Lower lobe of right lung (tissue), 2 donors: ENCODE results near the gene MKNK2. TPM values are rescaled to one million over a fixed set of nuclear protein-coding genes. Genes with fewer than 3 reads are reported as not detected.

Source experiments
- ATAC-seq, 2 donors: fragments of 200-7000 bp; cut with Tn5 transposase; one replicate each; pipeline ENCODE4 v1.9.1; 2020 to 2022; ENCODE audit warnings: mild to moderate bottlenecking in 2 of 2, moderate library complexity in 2 of 2
- DNase-seq: peaks from one replicate; pipeline ENCODE4 v3.0.0-alpha.2; 2020
- H3K27ac ChIP-seq: fragments of 200-600 bp; one replicate; pipeline ENCODE4 v1.8.0; 2022
- H3K27me3 ChIP-seq: fragments of 200-600 bp; one replicate; pipeline ENCODE4 v1.8.0; 2022; ENCODE audit warnings: low read depth
- H3K36me3 ChIP-seq: fragments of 200-600 bp; one replicate; pipeline ENCODE4 v1.8.0; 2022; ENCODE audit warnings: mild to moderate bottlenecking
- H3K4me1 ChIP-seq: fragments of 200-600 bp; one replicate; pipeline ENCODE4 v1.8.0; 2022
- H3K4me3 ChIP-seq: fragments of 200-600 bp; one replicate; pipeline ENCODE4 v1.8.0; 2022; ENCODE audit warnings: mild to moderate bottlenecking
- H3K9me3 ChIP-seq: fragments of 200-600 bp; one replicate; pipeline ENCODE4 v1.8.0; 2022
- intact Hi-C: fragments of 100-400 bp; cut with DNase I; formaldehyde crosslinking; loops from one replicate; pipeline ENCODE4 v1.11.0; 2022
- total RNA-seq: library from RNA; stranded (reverse); fragmentation: NEBNext Ultra II Directional; extraction: Animal tissue kit (Norgen Biotek cat#: 25700); gene quantifications from one replicate; pipeline ENCODE4 v1.2.1, GENCODE V29; 2021
- TF ChIP-seq, protein P1 (sequence below): fragments of 200-600 bp; IDR thresholded peaks from one replicate; pipeline ENCODE4 v1.8.0; 2022; ENCODE audit warnings: antibody characterized with exemption, mild to moderate bottlenecking
- donor health status: DM: no; HTN: yes; CAD: no; lungs with severe emphysema.

The MKNK2 gene
- total RNA-seq, 1 donor from 2014 or later, result 268 TPM

DNA sequence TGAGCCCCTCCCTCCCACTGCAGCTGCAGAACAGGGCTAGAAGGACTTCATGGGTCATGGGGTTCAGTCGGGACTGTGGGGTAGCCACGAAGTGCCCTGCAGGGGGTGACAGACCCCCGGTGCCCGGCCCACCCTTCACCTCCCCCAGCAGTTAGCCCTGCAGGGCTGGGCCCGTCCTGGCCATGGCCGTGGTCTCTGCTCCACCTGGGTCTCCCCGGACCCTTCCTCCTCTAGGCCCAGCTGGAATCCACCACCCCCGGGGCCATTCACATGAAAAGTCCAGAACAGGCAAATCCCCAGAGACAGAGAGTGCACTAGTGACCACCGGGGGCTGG, 17.3 kb downstream of the MKNK2 start:
- TF ChIP-seq, protein P1, sequence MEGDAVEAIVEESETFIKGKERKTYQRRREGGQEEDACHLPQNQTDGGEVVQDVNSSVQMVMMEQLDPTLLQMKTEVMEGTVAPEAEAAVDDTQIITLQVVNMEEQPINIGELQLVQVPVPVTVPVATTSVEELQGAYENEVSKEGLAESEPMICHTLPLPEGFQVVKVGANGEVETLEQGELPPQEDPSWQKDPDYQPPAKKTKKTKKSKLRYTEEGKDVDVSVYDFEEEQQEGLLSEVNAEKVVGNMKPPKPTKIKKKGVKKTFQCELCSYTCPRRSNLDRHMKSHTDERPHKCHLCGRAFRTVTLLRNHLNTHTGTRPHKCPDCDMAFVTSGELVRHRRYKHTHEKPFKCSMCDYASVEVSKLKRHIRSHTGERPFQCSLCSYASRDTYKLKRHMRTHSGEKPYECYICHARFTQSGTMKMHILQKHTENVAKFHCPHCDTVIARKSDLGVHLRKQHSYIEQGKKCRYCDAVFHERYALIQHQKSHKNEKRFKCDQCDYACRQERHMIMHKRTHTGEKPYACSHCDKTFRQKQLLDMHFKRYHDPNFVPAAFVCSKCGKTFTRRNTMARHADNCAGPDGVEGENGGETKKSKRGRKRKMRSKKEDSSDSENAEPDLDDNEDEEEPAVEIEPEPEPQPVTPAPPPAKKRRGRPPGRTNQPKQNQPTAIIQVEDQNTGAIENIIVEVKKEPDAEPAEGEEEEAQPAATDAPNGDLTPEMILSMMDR, result no peak
- no peaks in the 10 kb centered on the region for H3K27me3 ChIP-seq
- peaks cover 12% of the 10 kb centered on the region for H3K36me3 ChIP-seq
- peak; percentile 41 for DNase-seq
- intact Hi-C loops, result no loop called here
- H3K4me1 ChIP-seq, result peaks cover 41% of the 10 kb centered on the region
- peaks cover 7% of the 10 kb centered on the region for H3K9me3 ChIP-seq
- H3K4me3 ChIP-seq, result no peak overlapping the region
- peak overlapping the region; percentile 92 for H3K27ac ChIP-seq
- ATAC-seq, result no peak

- DNase-seq (no peak), ATAC-seq (no peak)
- Histone ChIP-seq H3K4me1 (peaks cover 46% of the 10 kb centered on the region), H3K9me3 (peaks cover 7% of the 10 kb centered on the region), H3K36me3 (peaks cover 7% of the 10 kb centered on the region), H3K4me3 (no peak overlapping the region), H3K27ac (peak overlapping the region; percentile 92), H3K27me3 (no peaks in the 10 kb centered on the region)
- intact Hi-C loops, result no loop called here
- TF ChIP-seq, protein P1, result no peak
These were observed 17.8 kb downstream of the MKNK2 start for GRCh38 chr19:2033115-2033824.

DNA sequence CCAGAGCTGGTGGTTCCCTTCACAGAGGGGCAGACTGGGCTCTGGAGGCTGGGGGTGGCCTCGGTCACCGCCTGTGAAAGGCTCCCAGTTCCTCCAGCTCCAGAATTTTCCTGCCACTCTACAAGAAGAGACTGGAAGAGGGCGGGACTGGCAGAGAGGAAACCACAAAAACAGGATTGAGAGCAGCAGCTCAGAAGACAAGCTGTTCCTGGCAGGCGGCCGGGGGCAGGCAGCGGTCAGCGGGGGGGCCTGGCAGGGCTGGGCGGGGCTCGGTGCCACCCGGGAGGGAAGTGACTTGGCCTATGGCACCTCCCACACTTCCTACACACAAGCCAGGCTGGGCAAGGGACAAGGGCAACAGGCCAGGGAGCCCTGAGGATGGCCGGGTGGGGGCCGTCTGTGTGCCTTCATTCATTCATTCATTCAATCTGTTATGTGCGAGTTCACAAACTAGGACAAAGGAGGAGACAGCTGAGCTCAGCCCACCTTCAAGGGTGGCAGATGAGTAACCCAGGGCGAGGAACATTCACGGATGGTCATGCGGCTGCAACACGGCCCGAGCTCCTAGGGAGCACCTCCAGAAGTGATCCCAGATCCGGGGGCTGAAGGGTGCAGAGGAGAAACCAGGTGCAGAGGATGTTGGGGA, 18.6 kb downstream of the MKNK2 start:
- Histone ChIP-seq H3K4me3 (peak overlapping the region; percentile 34), H3K27ac (peak overlapping the region; percentile 92), H3K36me3 (no peaks in the 10 kb centered on the region), H3K9me3 (peaks cover 7% of the 10 kb centered on the region), H3K4me1 (peaks cover 54% of the 10 kb centered on the region), H3K27me3 (no peaks in the 10 kb centered on the region)
- DNase-seq, result peak; percentile 98
- peak; percentile 94 to 96 for ATAC-seq
- TF ChIP-seq, protein P1, result no peak
- intact Hi-C loops, result no loop called here

GRCh38 chr19:2027361-2027760, 23.7 kb downstream of the MKNK2 start:
- Histone ChIP-seq H3K27me3 (no peaks in the 10 kb centered on the region), H3K4me3 (no peak overlapping the region), H3K27ac (peak overlapping the region; percentile 27), H3K36me3 (no peaks in the 10 kb centered on the region), H3K4me1 (peaks cover 40% of the 10 kb centered on the region), H3K9me3 (peaks cover 5% of the 10 kb centered on the region)
- TF ChIP-seq, protein P1, result no peak
- intact Hi-C loops, result no loop called here
- DNase-seq (no peak), ATAC-seq (no peak)

GRCh38 chr19:2026770-2027169, 24.3 kb downstream of the MKNK2 start:
- no peaks in the 10 kb centered on the region for H3K36me3 ChIP-seq
- H3K9me3 ChIP-seq, result peaks cover 5% of the 10 kb centered on the region
- no peak overlapping the region for H3K27ac ChIP-seq
- H3K27me3 ChIP-seq, result no peaks in the 10 kb centered on the region
- TF ChIP-seq, protein P1, result no peak
- H3K4me1 ChIP-seq, result peaks cover 34% of the 10 kb centered on the region
- ATAC-seq (no peak), DNase-seq (no peak)
- intact Hi-C loops, result no loop called here
- H3K4me3 ChIP-seq, result no peak overlapping the region
